BJ (cell line): ENCODE measurements around the gene BLTP3B. TPM values are rescaled to one million over a fixed set of nuclear protein-coding genes. Genes with fewer than 3 reads are reported as not detected.

Experiments
- CTCF ChIA-PET: fragments of 350-600 bp; formaldehyde crosslinking; extraction: SDS; loops from one replicate; lab custom pipeline; 2021; ENCODE audit warnings: antibody characterized with exemption, inconsistent platforms; lab: Yijun Ruan, JAX
- POLR2A ChIA-PET: fragments of 300-600 bp; sonication (Branson Sonifier 250); formaldehyde crosslinking; extraction: SDS; loops from one replicate; lab custom pipeline; 2021; ENCODE audit warnings: antibody characterized with exemption; lab: Charles Lee
- DNase-seq: peaks from one replicate; pipeline ENCODE4 v3.0.0-alpha.2; 2011; ENCODE audit warnings: low read depth
- H3K27me3 ChIP-seq: 2 replicates; pipeline ENCODE4 v1.6.0; 2011; ENCODE audit warnings: low read length; ENCODE audit not compliant: control insufficient read depth, insufficient read depth
- H3K36me3 ChIP-seq: 2 replicates; pipeline ENCODE4 v1.5.1; 2011; ENCODE audit warnings: low read length; ENCODE audit not compliant: control insufficient read depth, insufficient read depth
- H3K4me3 ChIP-seq: 2 replicates; pipeline ENCODE4 v1.5.1; 2011; ENCODE audit warnings: low read depth, mild to moderate bottlenecking, control low read depth, low read length
- CTCF ChIP-seq: IDR thresholded peaks from 2 replicates; pipeline ENCODE4 v1.5.1; 2011; ENCODE audit warnings: low read depth, mild to moderate bottlenecking, control low read depth, inconsistent platforms, low read length, moderate library complexity; ENCODE audit not compliant: insufficient read depth
- polyA plus RNA-seq: library from polyadenylated mRNA; depleted of rRNA; stranded (reverse); fragments of >200 nt; gene quantifications from 2 replicates; pipeline ENCODE4 v1.2.3, GENCODE V29; 2011

Gene BLTP3B
- polyA plus RNA-seq, 1 experiment, result 11.9 TPM

GRCh38 chr12:100168562-100168961 is 25.9 kb upstream of the BLTP3B start:
- POLR2A ChIA-PET, result no interaction called here
- H3K27me3 ChIP-seq, result no peaks in the 10 kb centered on the region
- CTCF ChIA-PET, result interaction anchor here (2.1 kb wide), 1 partner anchor 14 kb away, joined by 11 read pairs; no protein-coding TSS in a partner anchor
- DNase-seq, result no peak
- no peaks in the 10 kb centered on the region for H3K36me3 ChIP-seq
- H3K4me3 ChIP-seq, result no peak overlapping the region
- TF ChIP-seq CTCF, result no peak

- CTCF ChIA-PET, result interaction anchor here (4.6 kb wide), 1 partner anchor 11 kb away, joined by 32 read pairs; no protein-coding TSS in a partner anchor
- POLR2A ChIA-PET, result no interaction called here
Observed at GRCh38 chr12:100166232-100166631, 23.6 kb upstream of the BLTP3B start.

DNA sequence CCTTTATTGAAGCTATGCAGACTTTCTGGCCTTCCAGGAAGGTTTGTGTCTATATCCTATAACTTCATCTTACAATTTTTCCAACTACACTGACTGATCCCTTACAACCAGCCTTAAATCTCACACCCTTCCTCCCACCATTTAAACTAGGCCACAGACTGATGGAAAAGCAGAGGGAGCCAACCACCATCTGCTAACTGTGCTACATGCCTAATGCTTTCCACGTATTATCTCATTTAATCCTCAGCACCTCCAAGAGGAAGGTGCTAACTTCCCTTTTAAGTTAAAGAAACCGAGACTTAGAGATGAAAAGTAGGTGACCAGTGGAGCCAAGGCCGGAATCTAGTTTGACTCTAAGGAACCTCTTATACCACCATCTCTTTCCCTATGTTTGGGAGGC is 22.7 kb upstream of the BLTP3B start:
- Histone ChIP-seq H3K4me3 (no peak overlapping the region), H3K27me3 (no peaks in the 10 kb centered on the region), H3K36me3 (no peaks in the 10 kb centered on the region)
- DNase-seq, result no peak
- CTCF ChIA-PET, result interaction anchor here (1.2 to 4.6 kb wide), 2 partner anchors 10 to 14 kb away, joined by 4 to 32 read pairs; no protein-coding TSS in a partner anchor
- TF ChIP-seq CTCF, result no peak
- POLR2A ChIA-PET, result no interaction called here

More at GRCh38 chr12:100166232-100166631, 23.6 kb upstream of the BLTP3B start:
- no peak overlapping the region for H3K4me3 ChIP-seq
- no peaks in the 10 kb centered on the region for H3K36me3 ChIP-seq
- TF ChIP-seq CTCF, result no peak
- DNase-seq, result no peak
- H3K27me3 ChIP-seq, result no peaks in the 10 kb centered on the region

DNA sequence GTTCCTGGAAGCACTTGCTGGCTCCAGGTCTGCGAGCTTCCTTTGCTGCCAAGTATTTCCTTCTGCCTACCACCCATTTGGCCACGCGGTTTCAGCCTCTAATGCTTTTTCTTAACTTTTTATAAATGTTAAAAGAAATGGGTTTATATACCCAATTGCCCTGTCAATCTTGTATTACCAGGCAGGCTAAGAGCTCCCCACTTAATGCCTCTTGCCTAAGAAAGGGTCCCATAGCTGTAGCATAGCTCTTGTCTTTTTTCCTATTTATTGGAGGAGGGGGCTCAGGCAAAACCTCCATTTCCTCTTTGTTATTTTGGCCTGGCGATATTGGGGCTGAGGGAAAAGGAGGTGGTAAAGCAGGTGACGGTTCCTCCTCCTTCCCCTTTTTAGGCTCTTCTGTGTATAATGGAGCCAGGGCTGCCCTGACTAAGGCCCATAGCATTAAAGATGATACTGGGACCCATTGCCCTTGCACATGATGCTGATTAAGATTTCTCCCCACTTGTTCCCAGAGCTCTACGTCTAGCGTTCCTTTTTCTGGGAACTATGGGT is 21.6 kb upstream of the BLTP3B start:
- H3K36me3 ChIP-seq, result no peaks in the 10 kb centered on the region
- DNase-seq, result no peak
- no peaks in the 10 kb centered on the region for H3K27me3 ChIP-seq
- no peak for TF ChIP-seq CTCF
- peak overlapping the region; percentile 23 for H3K4me3 ChIP-seq
- ChIA-PET POLR2A (no interaction called here), CTCF (interaction anchor here (0.8 to 4.6 kb wide), 3 partner anchors 9 to 20 kb away, joined by 3 to 32 read pairs (median 6); no protein-coding TSS in a partner anchor)

DNA sequence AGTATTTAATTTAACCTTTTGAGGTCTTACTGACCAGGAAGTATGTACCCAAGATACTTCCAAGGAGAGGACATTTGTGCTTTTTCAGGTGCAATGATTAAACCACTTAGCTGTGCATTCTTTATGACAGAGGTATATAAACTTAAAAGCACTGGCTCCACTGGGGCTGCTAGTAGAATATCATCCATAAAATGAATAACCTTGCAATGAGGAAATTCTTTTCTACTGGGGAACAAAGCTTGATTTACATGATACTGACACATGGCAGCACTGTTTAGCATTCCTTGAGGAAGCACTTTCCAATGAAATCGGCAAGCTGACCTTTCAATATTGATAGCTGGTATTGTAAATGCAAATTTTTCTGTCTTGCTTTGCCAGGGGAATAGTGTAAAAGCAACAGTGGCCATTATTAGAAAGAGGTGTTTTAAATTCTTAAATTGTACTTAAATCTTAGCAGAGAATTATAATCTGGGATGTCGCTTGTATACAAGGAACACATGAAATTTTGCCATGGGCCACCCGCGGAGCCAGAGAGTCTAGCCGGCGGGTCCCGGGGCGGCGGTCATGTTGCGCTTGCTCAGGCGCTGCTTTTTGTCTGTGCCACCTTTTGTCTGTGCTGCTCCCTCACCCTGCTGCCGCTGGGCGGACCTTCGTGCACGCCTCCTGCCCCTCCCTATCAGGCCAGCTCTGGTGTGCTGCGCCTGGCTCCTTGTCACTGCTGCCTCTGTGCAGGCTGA is 20.9 kb upstream of the BLTP3B start:
- Histone ChIP-seq H3K27me3 (no peaks in the 10 kb centered on the region), H3K36me3 (no peaks in the 10 kb centered on the region), H3K4me3 (peak overlapping the region; percentile 23)
- peak; percentile 25; the same call in 1 of the 2 replicates for TF ChIP-seq CTCF
- no peak for DNase-seq
- POLR2A ChIA-PET, result no interaction called here
- CTCF ChIA-PET, result interaction anchor here (0.5 to 4.6 kb wide), 4 partner anchors 9 to 1469 kb away, joined by 3 to 32 read pairs (median 4); no protein-coding TSS in a partner anchor
